Right forelimb (tissue), 1 donor: ENCODE results near the gene SYNGR2.
"Not testable (repeated sequence)": the region's sequence is repeated elsewhere in the genome, so short reads cannot be mapped to it uniquely, and the experiment has no call there.

Experiments used
- DNase-seq: peaks from one replicate; pipeline ENCODE4 v3.0.0-alpha.2; 2018

The SYNGR2 gene

DNA sequence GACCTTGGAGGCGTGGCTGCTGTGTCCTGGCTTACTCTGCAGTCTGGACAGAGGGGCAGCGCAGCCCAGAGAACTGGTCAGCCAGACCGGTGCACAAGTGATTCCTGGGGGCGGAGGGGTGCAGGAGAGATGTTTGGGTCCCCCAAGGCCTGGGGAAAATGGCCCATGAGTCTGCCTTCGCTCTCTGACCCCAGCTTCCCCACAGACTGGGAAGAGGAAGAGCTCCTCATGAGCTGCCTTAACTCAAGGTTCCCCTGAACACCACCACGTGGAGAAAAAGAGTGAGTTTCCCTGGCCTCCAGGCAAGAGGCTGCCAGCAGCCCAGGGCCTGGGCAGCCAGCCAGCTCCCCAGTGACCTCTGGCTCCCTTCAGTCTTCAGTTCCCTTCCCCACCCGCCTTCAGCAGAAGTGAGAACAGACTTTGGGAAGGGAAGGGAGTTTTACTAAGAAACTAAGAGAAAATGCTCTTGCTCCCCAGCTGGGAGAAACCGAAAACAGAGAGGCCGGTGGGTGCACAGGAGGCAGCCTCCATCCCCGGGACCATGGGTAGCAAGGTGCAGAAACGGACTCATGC lies 24.1 kb upstream of the SYNGR2 start:
- no peak for DNase-seq

DNA sequence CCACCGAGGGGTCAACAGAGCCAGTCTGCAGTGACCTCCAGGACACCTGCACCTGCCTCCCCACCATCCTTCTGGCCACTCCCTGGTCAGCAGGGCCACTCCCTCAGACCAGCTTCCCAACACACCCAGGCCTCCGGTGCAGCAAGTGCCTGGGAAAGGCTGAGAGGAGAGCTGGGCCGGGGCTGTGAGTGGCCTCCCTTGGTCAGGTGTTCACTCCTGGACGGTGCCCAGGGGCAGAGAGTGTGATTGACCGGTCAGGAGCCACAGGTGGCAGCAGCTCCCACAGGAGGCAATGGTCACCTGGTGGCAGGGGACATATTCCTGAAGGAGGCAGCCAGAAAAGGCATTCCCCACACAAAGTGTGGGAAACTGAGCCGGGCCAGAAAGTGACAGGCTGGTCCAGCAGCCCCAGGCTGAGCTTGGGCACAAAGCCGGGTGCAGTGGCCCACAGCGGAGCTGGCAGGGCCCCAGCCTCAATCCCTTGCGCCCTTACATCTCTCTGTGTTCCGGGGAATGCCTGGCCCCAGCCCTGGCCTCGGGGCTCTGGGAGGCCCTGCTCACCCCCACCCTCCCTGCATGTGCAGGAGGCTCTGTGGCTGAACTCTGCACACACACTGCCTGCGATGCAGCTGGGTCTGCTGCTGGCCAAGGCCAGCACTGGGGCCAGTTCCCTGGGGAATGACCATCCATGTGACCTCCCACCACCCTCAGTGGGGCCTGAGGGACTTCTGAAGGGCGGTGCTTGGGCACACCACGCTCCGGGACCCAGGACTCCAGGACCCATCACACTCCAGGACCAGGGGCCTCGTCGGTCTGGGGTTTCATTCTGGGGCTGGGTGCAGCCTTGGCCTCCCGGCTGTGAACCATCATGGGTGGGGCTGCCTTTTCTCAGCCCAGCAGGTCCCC lies 23.4 kb upstream of the SYNGR2 start:
- no peak for DNase-seq

DNA sequence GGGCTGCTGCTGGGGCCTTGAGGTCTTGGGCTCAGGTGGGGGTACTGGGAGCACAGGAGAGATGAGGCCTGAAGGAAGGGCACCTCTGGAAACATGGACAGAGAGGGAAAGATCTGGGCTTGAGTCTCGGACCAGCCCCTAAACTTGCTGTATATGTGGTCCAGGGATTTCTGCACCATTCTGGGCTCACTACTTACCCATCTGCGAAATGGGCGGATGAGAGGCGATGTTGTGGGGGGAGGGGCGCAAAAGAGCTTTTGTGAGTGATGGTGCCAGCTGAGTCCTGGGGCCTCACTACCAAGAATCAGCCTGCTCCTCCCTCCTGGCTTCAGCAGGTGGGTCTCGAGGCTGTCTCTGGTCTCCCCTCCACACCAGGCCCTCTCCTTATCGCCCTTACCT lies 21.9 kb upstream of the SYNGR2 start:
- no peak for DNase-seq

DNA sequence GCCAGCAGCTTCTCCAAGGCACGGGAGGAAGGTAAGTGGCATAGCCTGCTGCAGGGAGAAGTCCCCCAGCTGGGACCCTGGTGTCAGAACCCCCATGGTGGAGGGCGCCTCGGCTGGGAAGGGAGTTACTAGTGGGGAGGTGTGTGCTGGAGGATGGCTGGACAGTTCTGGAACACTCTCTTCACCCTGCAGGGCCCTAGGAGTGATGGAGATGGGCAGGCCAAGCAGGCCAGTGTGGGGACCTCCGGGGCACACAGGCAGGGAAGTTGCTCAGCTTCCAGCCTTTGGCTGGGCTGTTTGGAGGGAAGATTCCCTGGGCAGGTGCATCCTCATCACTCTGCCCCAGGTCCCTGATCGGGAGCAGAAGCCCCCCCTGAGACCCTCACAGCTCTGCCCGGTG lies 21.5 kb upstream of the SYNGR2 start:
- no peak for DNase-seq

DNA sequence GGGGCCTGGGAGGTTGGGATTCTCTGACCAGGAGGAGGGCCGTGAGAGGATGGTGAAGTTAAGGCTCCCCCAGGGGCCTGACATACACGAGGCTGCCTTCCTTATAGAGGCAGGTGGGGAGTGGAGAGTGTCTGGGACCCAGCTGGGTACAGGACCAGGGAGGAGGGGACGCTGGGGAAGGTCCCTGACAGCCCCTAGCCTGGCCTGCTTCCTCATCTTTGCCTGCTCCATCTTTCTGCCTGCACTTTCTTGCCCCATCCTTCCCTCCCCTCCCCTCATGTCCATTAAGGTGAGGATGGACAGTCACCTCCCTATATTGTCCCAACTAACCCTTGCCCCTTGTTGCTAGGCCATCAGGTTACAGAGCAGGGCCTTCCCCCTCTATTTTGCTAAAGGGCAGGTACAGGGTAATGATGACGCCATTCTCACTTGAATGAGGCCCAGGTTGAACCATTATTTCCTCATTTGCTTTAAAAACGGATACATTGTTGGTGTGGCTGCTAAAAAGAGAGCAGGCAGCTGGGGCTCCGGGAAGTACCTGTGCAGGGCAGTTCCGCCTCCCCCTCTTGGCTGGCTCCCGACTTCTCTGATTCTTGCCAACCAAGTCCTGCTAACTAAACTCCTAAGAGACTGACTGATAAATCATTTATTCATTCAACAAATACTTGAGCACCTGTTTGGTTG lies 20.9 kb upstream of the SYNGR2 start:
- no peak for DNase-seq

DNA sequence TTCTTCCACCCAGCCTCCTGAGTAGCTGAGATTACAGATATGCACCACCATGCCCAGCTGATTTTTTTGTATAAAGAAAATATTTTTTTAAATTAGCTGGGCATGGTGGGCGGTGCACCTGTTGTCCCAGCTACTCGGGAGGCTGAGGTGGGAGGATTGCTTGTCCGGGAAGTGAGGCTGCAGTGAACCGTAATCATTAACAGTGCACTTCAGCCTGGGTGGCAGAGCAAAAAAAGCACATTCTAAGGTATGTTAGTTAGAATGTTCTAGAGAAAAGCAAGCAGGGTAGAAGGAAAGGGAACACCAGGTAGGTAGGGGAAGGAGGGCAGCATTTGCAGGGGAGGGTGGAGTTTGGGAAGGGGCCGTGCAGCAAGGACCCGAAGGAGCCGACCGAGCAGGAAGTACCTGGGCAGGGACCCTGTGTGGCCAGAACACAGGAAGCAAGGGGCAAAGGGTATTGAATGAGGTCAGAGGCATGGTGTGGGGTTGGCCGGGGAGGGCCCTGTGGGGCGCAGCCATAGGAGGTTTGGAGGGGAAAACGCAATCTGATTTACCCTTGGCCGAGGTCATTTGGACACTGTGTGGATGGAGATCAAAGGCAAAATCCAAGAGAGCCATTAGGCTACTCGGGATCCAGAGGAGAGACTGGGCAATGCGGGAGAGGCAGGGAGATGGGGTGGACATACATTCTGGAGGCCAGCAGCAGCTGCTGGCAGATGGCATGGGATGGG lies 19.9 kb upstream of the SYNGR2 start:
- no peak for DNase-seq

DNA sequence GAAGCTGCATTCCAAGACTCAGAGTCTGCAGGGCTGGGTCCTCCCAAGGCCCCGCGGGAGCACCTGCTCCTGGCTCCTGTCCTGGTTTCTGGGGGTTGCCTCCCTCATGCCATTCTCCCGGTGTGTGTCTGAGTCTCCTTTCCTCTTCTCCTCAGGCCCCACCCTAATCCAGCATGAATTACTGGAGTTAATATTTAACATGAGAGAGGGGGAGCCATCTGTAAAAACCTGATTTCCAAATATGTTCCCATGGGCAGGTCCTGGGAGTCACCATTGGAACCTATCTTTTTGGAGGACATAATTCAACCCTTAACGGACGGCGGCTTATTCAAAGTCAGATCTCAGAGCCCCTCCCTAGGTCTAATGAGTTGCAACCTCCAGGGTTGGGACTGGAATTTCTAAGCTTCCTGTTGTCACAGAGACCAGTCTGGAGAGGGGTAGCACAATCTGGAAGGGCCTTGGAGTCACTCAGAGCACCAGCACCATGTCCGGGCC lies 16.8 kb upstream of the SYNGR2 start:
- DNase-seq: no peak

DNA sequence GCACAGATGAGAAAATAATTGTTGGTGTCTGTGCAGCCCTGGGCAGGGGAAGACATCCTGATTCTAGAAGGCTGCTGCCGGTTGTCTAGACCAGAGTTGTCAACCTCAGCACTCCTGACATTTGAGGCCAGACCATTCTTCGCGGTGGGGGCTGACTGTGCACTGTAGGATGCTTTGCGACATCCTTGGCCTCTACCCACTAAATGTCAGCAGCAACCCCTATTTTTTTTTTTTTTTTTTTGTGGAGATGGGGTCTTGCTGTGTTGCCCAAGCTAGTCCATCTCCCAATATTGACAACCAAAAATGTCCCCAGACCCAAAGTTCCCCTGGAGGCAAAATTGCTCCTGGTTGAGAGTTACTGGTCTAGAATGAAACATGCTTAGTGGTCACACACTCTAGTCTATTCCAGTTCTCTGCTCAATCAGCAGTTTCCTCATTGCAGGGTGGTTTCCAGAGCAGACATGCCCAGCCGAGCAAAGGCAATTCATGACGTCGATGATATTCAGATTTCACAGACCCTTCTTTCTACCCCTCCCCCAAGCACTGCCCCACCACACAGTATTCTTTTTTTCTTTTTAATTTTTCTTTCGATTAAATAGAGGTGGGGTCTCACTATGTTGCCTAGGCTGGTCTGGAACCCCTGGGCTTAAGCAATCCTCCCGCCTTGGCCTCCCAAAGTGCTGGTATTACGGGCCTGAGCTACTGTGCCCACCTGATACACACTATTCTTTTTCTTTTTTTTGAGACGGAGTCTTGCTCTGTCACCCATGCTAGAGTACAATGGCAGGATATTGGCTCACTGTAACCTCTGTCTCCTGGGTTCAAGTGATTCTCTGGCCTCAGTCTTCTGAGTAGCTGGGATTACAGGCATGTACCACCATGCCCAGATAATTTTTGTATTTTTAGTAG lies 13.2 kb upstream of the SYNGR2 start:
- no peak for DNase-seq

DNA sequence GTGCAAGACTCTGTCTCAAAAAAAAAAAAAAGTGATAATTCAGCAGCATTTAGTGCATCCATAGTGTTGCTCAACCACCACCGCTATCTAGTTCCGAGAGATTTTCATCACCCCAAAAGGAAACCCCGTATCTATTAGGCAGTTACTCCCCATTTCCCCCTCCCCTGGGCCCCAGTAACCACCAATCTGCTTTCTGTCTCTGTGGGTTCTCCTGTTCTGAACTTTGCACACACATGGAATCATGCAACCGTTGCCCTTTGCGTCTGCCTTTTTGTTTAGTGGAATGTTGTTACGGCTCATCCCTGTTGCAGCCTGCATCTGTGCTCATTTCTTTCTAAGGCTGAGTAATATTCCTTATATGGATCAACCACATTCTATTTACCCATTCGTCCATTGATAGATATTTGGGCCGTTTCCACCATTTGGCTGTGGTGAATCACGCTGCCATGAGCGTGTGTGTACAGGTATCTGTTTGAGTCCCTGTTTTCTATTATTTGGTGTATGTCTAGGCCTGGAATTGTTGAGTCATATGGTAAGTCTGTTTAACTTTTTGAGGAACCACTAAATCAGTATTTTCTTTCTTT lies 8.7 kb upstream of the SYNGR2 start:
- no peak for DNase-seq

DNA sequence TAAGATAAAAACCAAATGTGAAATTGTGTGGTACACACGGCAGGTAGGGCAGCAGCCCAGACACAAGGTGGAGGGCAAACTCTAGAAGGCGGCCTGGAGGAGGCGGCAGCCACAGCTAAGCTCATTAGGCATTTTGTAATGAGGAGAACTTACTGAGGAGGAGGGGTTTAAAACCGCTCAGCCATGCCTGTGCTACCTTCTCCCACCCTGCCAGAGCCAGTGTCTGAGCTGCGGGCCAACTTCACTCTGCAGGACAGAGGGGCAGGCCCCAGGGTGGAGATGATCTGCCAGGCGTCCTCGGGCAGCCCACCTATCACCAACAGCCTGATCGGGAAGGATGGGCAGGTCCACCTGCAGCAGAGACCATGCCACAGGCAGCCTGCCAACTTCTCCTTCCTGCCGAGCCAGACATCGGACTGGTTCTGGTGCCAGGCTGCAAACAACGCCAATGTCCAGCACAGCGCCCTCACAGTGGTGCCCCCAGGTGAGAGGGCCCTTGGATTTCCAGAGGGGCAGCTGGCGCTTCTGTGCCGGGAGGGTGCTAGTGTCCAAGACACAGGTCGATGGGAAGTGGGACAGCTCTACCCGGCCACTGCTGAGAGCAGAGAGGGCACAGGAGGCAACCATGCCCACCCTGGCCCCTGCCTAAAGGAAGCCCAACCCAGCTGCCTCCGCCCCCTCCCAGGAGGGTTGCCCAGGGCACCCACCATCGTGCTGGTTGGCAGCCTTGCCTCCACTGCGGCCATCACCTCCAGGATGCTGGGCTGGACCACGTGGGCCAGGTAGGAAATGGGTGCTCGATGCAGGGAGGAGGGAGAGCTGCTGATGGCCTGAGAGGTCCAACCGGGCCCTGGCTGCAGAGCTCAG lies 4.3 kb upstream of the SYNGR2 start:
- DNase-seq: no peak

DNA sequence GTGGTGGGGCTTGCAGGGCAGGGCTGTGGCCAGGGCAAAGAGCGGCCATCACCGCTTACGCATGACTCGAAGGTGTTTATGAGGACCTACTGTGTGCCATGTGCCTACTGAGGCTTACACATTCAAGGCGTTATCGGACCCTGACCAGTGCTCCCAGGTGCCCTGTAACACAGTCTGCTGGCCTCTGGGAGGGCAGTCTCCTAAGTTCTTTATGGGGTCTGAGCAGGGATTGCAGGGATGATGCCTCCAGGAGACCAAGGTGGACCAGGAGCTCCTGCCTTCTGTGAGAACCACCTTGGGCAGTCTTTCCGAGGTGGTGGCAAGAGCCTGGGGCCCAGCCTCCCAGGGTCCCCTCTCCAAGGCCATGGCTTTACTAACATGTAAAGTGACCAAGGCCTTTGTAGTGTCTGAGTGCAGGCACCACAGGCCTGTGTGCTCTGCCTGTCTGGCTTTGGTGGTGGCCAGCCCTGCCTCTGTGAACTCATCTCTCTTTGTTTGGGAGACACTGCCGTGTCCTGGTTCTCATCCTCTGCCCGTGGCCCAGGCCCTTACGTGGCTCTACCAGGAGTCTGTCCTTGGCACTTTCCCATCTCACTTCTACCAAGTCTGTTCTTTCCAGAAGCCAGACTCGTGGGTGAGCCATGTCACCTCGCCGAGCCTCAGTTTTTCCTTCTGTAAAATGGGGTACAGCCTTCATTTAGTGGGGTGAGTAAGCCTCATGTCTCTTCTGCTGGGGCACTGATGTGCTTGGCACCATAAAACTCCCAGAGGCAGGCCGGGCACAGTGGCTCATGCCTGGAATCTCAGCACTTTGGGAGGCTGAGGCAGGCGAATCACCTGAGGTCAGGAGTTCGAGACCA lies 3.4 kb upstream of the SYNGR2 start:
- no peak for DNase-seq

DNA sequence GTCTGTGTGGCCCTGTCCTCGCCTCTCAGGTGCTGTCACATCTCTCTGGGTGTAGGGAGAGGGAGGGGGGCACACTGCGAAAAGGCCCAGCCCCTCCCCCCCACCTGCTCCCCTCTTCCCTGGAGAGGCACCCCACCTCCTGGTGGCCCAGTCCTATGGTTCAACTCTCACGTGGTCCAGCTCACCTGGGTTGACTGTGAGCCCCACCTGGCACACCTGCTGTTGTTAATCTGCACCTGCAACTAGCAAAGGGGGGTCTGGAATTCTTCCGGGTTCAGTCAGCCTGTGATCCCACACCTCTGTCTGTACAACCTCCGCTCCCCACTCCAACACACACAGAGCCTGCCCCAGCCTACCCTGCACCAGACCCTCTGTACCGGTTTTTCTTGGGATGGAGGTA lies 2.0 kb upstream of the SYNGR2 start:
- DNase-seq: no peak

DNA sequence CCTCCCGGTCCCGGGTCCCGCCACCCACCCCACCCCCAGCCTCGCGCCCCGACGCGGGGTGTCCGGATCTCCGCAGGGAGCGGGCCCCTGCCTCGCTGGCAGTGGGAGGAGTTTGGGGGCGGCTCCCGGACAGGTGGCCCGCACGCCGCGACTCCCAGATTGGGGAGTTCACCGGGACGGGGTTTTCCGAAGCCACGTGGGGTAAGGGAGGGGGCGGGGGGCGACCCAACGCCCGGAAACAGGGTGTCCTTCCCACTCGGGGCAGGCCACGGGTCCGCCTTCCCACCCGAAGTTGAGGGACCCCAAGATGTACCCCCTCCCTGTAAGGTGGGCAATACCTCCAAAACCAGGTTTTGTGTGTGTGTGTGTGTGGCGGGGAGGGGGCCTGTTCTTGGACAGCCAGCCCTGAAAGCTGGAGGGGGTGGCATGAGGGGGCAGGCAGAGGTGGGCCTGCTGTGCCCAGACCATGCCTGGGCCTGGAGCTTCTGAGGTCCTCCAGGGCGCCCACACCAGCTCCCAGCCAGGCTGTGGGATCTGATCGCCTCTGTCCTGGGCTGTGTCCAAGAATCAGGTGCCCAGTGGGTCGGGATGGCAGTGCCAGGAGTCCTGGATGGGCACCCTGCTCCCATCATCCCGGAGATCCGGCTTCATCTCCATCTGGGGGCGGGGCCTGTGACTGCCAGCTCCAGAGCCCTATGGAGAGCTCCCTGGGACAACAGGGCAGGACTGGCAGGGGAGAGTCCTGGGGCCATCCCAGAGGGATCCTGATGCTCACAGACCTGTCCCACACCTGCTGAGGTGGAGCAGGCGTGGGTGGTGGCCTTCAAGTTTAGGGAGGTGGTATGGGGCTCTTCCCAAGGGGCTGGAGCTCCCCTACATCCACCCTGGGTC lies 767 bp downstream of the SYNGR2 start:
- no peak for DNase-seq

DNA sequence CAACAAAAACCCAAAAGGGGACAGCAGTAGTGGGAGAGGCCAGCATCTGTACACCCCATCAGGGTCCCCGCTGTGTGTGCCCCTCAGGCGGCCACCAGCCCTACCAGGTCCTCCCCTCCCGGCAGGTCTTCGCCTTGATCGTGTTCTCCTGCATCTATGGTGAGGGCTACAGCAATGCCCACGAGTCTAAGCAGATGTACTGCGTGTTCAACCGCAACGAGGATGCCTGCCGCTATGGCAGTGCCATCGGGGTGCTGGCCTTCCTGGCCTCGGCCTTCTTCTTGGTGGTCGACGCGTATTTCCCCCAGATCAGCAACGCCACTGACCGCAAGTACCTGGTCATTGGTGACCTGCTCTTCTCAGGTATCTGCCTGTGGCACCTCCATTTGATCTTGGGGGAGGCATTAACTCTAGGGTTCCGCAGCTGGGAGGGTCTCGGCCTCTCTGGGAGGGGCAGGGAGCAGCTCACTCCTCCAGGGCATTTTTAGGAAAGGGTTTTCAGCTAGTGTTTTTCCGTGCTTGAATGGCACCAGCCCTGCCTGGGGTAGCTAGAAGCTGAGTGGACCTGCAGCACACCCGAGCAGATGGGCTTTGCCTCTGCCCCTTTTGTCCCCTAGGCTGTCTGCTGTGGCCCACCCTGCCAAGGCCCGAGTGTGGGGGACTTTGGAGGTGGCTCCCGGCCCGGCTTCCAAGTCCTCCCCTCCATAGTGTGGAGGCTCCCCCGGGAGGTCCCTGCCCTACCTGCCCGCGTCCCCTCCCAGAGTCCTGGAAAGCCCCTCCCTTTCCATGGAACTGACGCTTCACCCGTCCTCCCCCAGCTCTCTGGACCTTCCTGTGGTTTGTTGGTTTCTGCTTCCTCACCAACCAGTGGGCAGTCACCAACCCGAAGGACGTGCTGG lies 2.6 kb downstream of the SYNGR2 start:
- DNase-seq: no peak

DNA sequence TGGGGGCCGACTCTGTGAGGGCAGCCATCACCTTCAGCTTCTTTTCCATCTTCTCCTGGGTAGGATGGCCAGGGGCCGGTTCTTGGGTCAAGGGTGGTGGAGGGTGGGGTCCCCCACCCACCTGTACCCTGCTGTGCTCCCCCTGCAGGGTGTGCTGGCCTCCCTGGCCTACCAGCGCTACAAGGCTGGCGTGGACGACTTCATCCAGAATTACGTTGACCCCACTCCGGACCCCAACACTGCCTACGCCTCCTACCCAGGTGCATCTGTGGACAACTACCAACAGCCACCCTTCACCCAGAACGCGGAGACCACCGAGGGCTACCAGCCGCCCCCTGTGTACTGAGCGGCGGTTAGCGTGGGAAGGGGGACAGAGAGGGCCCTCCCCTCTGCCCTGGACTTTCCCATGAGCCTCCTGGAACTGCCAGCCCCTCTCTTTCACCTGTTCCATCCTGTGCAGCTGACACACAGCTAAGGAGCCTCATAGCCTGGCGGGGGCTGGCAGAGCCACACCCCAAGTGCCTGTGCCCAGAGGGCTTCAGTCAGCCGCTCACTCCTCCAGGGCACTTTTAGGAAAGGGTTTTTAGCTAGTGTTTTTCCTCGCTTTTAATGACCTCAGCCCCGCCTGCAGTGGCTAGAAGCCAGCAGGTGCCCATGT lies 3.3 kb downstream of the SYNGR2 start:
- not testable (repeated sequence) for DNase-seq

DNA sequence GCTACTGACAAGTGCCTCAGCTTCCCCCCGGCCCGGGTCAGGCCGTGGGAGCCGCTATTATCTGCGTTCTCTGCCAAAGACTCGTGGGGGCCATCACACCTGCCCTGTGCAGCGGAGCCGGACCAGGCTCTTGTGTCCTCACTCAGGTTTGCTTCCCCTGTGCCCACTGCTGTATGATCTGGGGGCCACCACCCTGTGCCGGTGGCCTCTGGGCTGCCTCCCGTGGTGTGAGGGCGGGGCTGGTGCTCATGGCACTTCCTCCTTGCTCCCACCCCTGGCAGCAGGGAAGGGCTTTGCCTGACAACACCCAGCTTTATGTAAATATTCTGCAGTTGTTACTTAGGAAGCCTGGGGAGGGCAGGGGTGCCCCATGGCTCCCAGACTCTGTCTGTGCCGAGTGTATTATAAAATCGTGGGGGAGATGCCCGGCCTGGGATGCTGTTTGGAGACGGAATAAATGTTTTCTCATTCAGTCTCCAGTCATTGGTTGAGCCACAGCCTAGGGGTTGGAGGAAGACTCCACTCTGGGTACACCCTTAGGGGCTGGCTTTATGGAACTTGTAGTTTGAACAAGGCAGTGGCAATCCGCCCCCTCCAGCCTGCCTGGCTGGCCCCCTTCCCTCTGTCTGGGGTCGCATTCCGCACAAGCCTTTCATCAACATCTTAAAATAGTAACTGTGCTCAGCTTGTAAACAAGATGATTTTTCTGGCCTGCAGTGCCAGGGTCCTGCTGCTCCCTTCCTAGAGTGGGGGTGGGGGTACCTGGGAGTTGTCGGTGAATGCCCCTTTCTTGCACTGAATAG lies 4.1 kb downstream of the SYNGR2 start:
- no peak for DNase-seq
